Mesenchymal stem cell (in vitro differentiated cells and primary cell): ENCODE measurements around the gene SMIM38. TPM values are rescaled to one million over a fixed set of nuclear protein-coding genes. Genes with fewer than 3 reads are reported as not detected.

Experiments
- DNase-seq: peaks from one replicate; pipeline ENCODE4 v3.0.0-alpha.2; 2013
- H2AFZ ChIP-seq: one replicate; pipeline ENCODE4 v1.6.1; 2013; ENCODE audit warnings: low read depth, mild to moderate bottlenecking, control low read depth, inconsistent platforms, low read length, moderate library complexity
- H2AK5ac ChIP-seq: 2 replicates; pipeline ENCODE4 v1.6.1; 2013; ENCODE audit warnings: low read length, moderate library complexity, mild to moderate bottlenecking, inconsistent platforms; ENCODE audit not compliant: severe bottlenecking
- H2BK120ac ChIP-seq: one replicate; pipeline ENCODE4 v1.6.1; 2013; ENCODE audit warnings: low read depth, mild to moderate bottlenecking, inconsistent platforms, low read length, moderate library complexity
- H2BK12ac ChIP-seq, 2 experiments: one replicate each; pipeline ENCODE4 v1.6.1; 2013; ENCODE audit warnings: inconsistent platforms in 2 of 2, low read length in 2 of 2, mild to moderate bottlenecking in 2 of 2, moderate library complexity in 2 of 2, control low read depth in 1 of 2
- H2BK15ac ChIP-seq: one replicate; pipeline ENCODE4 v1.6.1; 2013; ENCODE audit warnings: mild to moderate bottlenecking, low read depth, inconsistent platforms; ENCODE audit not compliant: poor library complexity, severe bottlenecking
- H2BK5ac ChIP-seq: 2 replicates; pipeline ENCODE4 v1.6.1; 2013; ENCODE audit warnings: low read depth, mild to moderate bottlenecking, low read length, control low read depth, inconsistent platforms; ENCODE audit not compliant: poor library complexity, severe bottlenecking
- H3K14ac ChIP-seq, 2 experiments: one replicate each; pipeline ENCODE4 v1.6.1; 2013; ENCODE audit warnings: inconsistent platforms in 2 of 2, low read length in 2 of 2, control low read depth in 1 of 2, mild to moderate bottlenecking in 1 of 2, moderate library complexity in 1 of 2
- H3K18ac ChIP-seq, 2 experiments: one replicate each; pipeline ENCODE4 v1.6.1; 2013; ENCODE audit warnings: inconsistent platforms in 2 of 2, low read length in 2 of 2, control low read depth in 1 of 2, low read depth in 1 of 2, mild to moderate bottlenecking in 1 of 2
- H3K23ac ChIP-seq, 2 experiments: one replicate each; pipeline ENCODE4 v1.6.1; 2013; ENCODE audit warnings: inconsistent platforms in 2 of 2, low read length in 2 of 2, mild to moderate bottlenecking in 2 of 2, moderate library complexity in 2 of 2, control low read depth in 1 of 2
- H3K27ac ChIP-seq: 2 replicates; pipeline ENCODE4 v1.5.1; 2013; ENCODE audit warnings: mild to moderate bottlenecking, moderate library complexity, low read length, control low read depth, inconsistent platforms; ENCODE audit not compliant: poor library complexity, severe bottlenecking
- H3K27me3 ChIP-seq, 2 experiments: 2 replicates each; pipeline versions ENCODE4 v1.6.1 to v1.7.0; 2013; ENCODE audit warnings: low read length in 2 of 2, mild to moderate bottlenecking in 2 of 2, moderate library complexity in 2 of 2, control low read depth in 1 of 2, inconsistent platforms in 1 of 2; ENCODE audit not compliant: control insufficient read depth in 1 of 2, insufficient read depth in 1 of 2
- H3K36me3 ChIP-seq, 2 experiments: 2 replicates each; pipeline versions ENCODE4 v1.6.1 to v1.7.0; 2013; ENCODE audit warnings: low read length in 2 of 2, control low read depth in 1 of 2, inconsistent platforms in 1 of 2, low read depth in 1 of 2, mild to moderate bottlenecking in 1 of 2; ENCODE audit not compliant: insufficient read depth in 2 of 2, control insufficient read depth in 1 of 2
- H3K4ac ChIP-seq, 2 experiments: one replicate each; pipeline ENCODE4 v1.6.1; 2013; ENCODE audit warnings: inconsistent platforms in 2 of 2, low read length in 2 of 2, mild to moderate bottlenecking in 2 of 2, moderate library complexity in 2 of 2, control low read depth in 1 of 2, low read depth in 1 of 2
- H3K4me1 ChIP-seq: 2 replicates; pipeline ENCODE4 v1.6.1; 2013; ENCODE audit warnings: low read depth, low read length, control low read depth; ENCODE audit not compliant: control insufficient read depth, insufficient read depth
- H3K4me2 ChIP-seq: 2 replicates; pipeline ENCODE4 v1.6.1; 2013; ENCODE audit warnings: low read length, mild to moderate bottlenecking, inconsistent platforms; ENCODE audit not compliant: poor library complexity, severe bottlenecking
- H3K4me3 ChIP-seq, 2 experiments: 2 replicates each; pipeline versions ENCODE4 v1.5.1 to v1.7.0; 2013; ENCODE audit warnings: low read length in 2 of 2, mild to moderate bottlenecking in 2 of 2, control low read depth in 1 of 2, low read depth in 1 of 2; ENCODE audit not compliant: insufficient read depth in 1 of 2
- H3K79me1 ChIP-seq: replicated peaks from 2 replicates; pipeline ENCODE4 v1.6.1; 2013; ENCODE audit warnings: mild to moderate bottlenecking, control low read depth, low read length, inconsistent platforms; ENCODE audit not compliant: poor library complexity, severe bottlenecking
- H3K9ac ChIP-seq: 2 replicates; pipeline ENCODE4 v1.7.0; 2013; ENCODE audit warnings: mild to moderate bottlenecking, low read length, moderate library complexity
- H3K9me3 ChIP-seq: 2 replicates; pipeline ENCODE4 v1.7.0; 2013; ENCODE audit warnings: mild to moderate bottlenecking, low read length; ENCODE audit not compliant: control insufficient read depth
- H4K8ac ChIP-seq: one replicate; pipeline ENCODE4 v1.6.1; 2013; ENCODE audit warnings: inconsistent platforms, mild to moderate bottlenecking, low read length, moderate library complexity
- H4K91ac ChIP-seq: one replicate; pipeline ENCODE4 v1.6.1; 2013; ENCODE audit warnings: mild to moderate bottlenecking, low read length, inconsistent platforms
- WGBS: methylation state at CpG from one replicate; pipeline ENCODE4 v1.1.7; 2013; ENCODE audit warnings: mixed read lengths; 5-methylcytosine and 5-hydroxymethylcytosine counted together
- polyA plus RNA-seq, 2 experiments: library from polyadenylated mRNA; stranded (reverse); fragments of 200-250 nt; gene quantifications; one replicate each; pipeline ENCODE4 v1.2.3, GENCODE V29; 2013

Gene SMIM38
- polyA plus RNA-seq (2013, experiment 1 of 2), result 0.03 TPM
- 0.01 TPM for polyA plus RNA-seq (2013, experiment 2 of 2)

DNA sequence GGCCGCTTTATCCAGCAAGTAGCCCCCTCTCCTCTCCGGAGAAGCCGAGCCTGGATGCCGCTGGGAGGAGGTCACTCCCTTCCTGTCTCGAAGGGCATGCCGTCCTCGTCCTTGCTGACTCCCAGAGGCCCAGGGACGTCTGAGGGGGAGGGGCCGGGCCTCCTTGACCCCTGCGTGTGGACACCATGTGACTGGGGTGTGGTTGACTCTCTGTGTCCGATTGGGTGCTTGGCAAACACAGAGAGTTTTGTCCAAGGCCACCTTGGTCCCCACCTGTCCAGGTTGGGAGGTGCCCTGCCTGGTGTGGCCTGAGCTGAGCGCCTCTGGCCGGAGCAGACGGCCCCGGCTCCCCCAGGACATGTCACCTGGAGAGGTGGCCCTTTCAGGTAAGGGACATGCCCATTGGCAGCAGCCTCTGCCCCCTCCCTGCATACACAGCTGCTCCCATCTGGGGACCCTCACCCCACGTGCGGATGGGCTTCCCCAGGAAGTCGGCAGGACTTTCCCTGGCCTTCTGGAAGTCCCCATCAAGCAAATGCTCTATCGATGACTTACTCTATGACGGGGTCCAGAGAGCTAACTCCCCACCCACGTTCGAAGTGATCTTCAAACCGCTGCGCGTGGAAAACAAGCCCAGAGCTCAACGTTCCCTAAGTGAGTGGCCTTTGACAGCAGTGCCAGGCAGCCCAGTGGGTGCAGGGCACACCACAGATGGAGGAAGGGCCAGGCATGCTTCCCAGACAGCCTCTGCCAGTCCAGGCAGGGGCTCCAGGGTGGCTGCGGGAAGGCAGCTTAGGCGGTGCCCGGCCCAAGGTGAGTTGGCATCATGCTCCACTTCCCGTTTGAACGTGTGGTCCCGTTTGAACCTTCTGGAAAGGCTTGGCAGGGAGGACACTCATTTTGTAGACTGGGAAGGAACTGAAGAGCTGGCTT is at the start of gene SMIM38:
TSS of gene SMIM38 (plus strand) at position 634 of the 933 bp plus-strand sequence. CDS start 1,912 bp downstream, outside the sequence.
- H3K4ac ChIP-seq, result no peak within 1 kb of the TSS
- no peaks in the 10 kb centered on the region for H3K36me3 ChIP-seq
- H3K9me3 ChIP-seq, result peaks cover 4% of the 10 kb centered on the region
- H2BK12ac ChIP-seq, result peak within 1 kb of the TSS in 1 of 2 experiments; percentile 10
- peak within 1 kb of the TSS; percentile 59 for H3K9ac ChIP-seq
- H4K91ac ChIP-seq, result peak within 1 kb of the TSS; percentile 22
- H2BK5ac ChIP-seq, result no peak within 1 kb of the TSS
- peaks cover 20 to 62% of the 10 kb centered on the region in 2 experiments for H3K27me3 ChIP-seq
- H3K4me1 ChIP-seq, result no peaks in the 10 kb centered on the region
- 91% methylated on average over 27 of the region's 32 CpGs for WGBS
- H2AFZ ChIP-seq, result no peak within 1 kb of the TSS
- H4K8ac ChIP-seq, result no peak within 1 kb of the TSS
- H3K14ac ChIP-seq, result no peak within 1 kb of the TSS
- H3K23ac ChIP-seq, result no peak within 1 kb of the TSS
- H2BK15ac ChIP-seq, result no peak within 1 kb of the TSS
- no peak within 1 kb of the TSS for H3K4me3 ChIP-seq
- no peak within 1 kb of the TSS for H3K4me2 ChIP-seq
- H3K27ac ChIP-seq, result no peak within 1 kb of the TSS
- H3K79me1 ChIP-seq, result no peaks in the 10 kb centered on the region
- H3K18ac ChIP-seq, result peak within 1 kb of the TSS in 1 of 2 experiments; percentile 43
- no peak within 1 kb of the TSS for H2BK120ac ChIP-seq
- no peak within 1 kb of the TSS for H2AK5ac ChIP-seq
- DNase-seq, result no peak

GRCh38 chr11:69106031-69106811 is 49.5 kb upstream of the SMIM38 start:
- Histone ChIP-seq H3K9me3 (peaks cover 17% of the 10 kb centered on the region), H2BK120ac (no peak overlapping the region), H3K4ac (no peak overlapping the region), H2BK15ac (no peak overlapping the region), H2BK12ac (no peak overlapping the region), H3K18ac (no peak overlapping the region), H3K23ac (no peak overlapping the region), H3K4me1 (no peaks in the 10 kb centered on the region), H3K27ac (no peak overlapping the region), H3K9ac (no peak overlapping the region), H2AFZ (no peak overlapping the region), H2AK5ac (no peak overlapping the region), H3K4me2 (no peak overlapping the region), H3K4me3 (no peak overlapping the region), H4K8ac (no peak overlapping the region), H4K91ac (no peak overlapping the region), H3K14ac (no peak overlapping the region), H3K36me3 (no peaks in the 10 kb centered on the region), H3K27me3 (peaks cover 59 to 72% of the 10 kb centered on the region in 2 experiments), H3K79me1 (peaks cover 1% of the 10 kb centered on the region), H2BK5ac (no peak overlapping the region)
- no peak for DNase-seq
- WGBS, result 92% methylated on average over 23 of the region's 23 CpGs

DNA sequence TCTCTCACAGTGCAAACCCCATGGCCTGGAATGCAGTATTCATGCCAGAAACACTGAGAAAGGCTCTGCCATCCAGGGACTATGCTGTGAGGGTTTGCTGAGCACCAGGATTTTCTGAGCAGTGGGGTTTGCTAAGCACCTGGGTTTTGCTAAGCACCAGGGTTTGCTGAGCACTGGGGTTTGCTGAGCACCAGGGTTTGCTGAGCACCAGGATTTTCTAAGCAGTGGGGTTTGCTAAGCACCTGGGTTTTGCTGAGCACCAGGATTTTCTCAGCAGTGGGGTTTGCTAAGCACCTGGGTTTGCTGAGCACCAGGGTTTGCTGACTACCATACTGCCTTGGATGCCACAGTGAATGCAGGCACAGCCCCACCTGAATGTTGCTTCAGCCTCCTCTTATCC is 48.3 kb upstream of the SMIM38 start:
- Histone ChIP-seq H2BK15ac (no peak overlapping the region), H3K4me1 (peaks cover 5% of the 10 kb centered on the region), H3K14ac (no peak overlapping the region), H2AK5ac (no peak overlapping the region), H3K4ac (no peak overlapping the region), H2BK5ac (no peak overlapping the region), H3K23ac (no peak overlapping the region), H3K9me3 (peaks cover 17% of the 10 kb centered on the region), H3K4me3 (no peak overlapping the region), H4K8ac (no peak overlapping the region), H3K27me3 (peaks cover 60 to 70% of the 10 kb centered on the region in 2 experiments), H3K9ac (no peak overlapping the region), H3K36me3 (no peaks in the 10 kb centered on the region), H3K79me1 (no peaks in the 10 kb centered on the region), H3K27ac (no peak overlapping the region), H2BK120ac (no peak overlapping the region), H2AFZ (no peak overlapping the region), H4K91ac (no peak overlapping the region), H2BK12ac (no peak overlapping the region), H3K18ac (no peak overlapping the region), H3K4me2 (no peak overlapping the region)
- no peak for DNase-seq

- WGBS, result 94% methylated on average over 6 of the region's 7 CpGs
Observed at GRCh38 chr11:69108030-69108429, 47.7 kb upstream of the SMIM38 start.

More at GRCh38 chr11:69108030-69108429, 47.7 kb upstream of the SMIM38 start:
- no peak overlapping the region for H3K4me3 ChIP-seq
- peaks cover 56 to 69% of the 10 kb centered on the region in 2 experiments for H3K27me3 ChIP-seq
- H2BK5ac ChIP-seq, result no peak overlapping the region
- no peak overlapping the region for H3K27ac ChIP-seq
- H2BK15ac ChIP-seq, result no peak overlapping the region
- no peak overlapping the region for H2AK5ac ChIP-seq
- H3K36me3 ChIP-seq, result no peaks in the 10 kb centered on the region
- no peak overlapping the region for H2BK120ac ChIP-seq
- no peak overlapping the region for H4K8ac ChIP-seq
- no peak for DNase-seq
- peaks cover 5% of the 10 kb centered on the region for H3K4me1 ChIP-seq
- no peak overlapping the region for H3K18ac ChIP-seq
- no peak overlapping the region for H3K4ac ChIP-seq
- peaks cover 17% of the 10 kb centered on the region for H3K9me3 ChIP-seq
- H2AFZ ChIP-seq, result no peak overlapping the region
- H2BK12ac ChIP-seq, result no peak overlapping the region
- no peak overlapping the region for H4K91ac ChIP-seq
- H3K79me1 ChIP-seq, result no peaks in the 10 kb centered on the region
- no peak overlapping the region for H3K4me2 ChIP-seq
- H3K14ac ChIP-seq, result no peak overlapping the region
- no peak overlapping the region for H3K9ac ChIP-seq
- H3K23ac ChIP-seq, result no peak overlapping the region
